GM23338 (cell line): ENCODE data around the gene AGER. TPM values are rescaled to one million over a fixed set of nuclear protein-coding genes. Genes with fewer than 3 reads are reported as not detected.

Experiments used
- ATAC-seq: fragments of 200-7000 bp; cut with Tn5 transposase; 3 replicates; pipeline ENCODE4 v1.9.1; 2020
- DNase-seq: peaks from one replicate; pipeline ENCODE4 v3.0.0-alpha.2; 2015; ENCODE audit warnings: low spot score
- H2AFZ ChIP-seq: fragments of 200-600 bp; sonication (generic); 2 replicates; pipeline ENCODE4 v1.8.0; 2016; ENCODE audit warnings: antibody characterized with exemption, mild to moderate bottlenecking, moderate library complexity
- H3F3A ChIP-seq: fragments of 200-600 bp; sonication (generic); replicated peaks from 2 replicates; pipeline ENCODE4 v1.8.0; 2017; ENCODE audit warnings: antibody characterized with exemption, mixed run types, low read depth
- H3K27ac ChIP-seq: fragments of 200-600 bp; sonication (generic); 2 replicates; pipeline ENCODE4 v1.6.1; 2016; ENCODE audit warnings: low read depth
- H3K27me3 ChIP-seq: fragments of 200-600 bp; sonication (generic); 2 replicates; pipeline ENCODE4 v1.8.0; 2016; ENCODE audit warnings: mild to moderate bottlenecking, mixed run types, moderate library complexity; ENCODE audit not compliant: insufficient read depth
- H3K36me3 ChIP-seq: fragments of 200-600 bp; sonication (generic); 2 replicates; pipeline ENCODE4 v1.8.0; 2016; ENCODE audit warnings: mild to moderate bottlenecking; ENCODE audit not compliant: insufficient read depth
- H3K4me1 ChIP-seq: fragments of 200-600 bp; sonication (generic); 2 replicates; pipeline ENCODE4 v1.8.0; 2016; ENCODE audit warnings: mild to moderate bottlenecking, moderate library complexity; ENCODE audit not compliant: insufficient read depth
- H3K4me2 ChIP-seq: fragments of 200-600 bp; sonication (generic); 2 replicates; pipeline ENCODE4 v1.7.1; 2017; ENCODE audit warnings: mixed run types
- H3K4me3 ChIP-seq: fragments of 200-600 bp; sonication (generic); 2 replicates; pipeline ENCODE4 v1.6.1; 2016; ENCODE audit warnings: mixed run types
- H3K79me2 ChIP-seq: fragments of 200-600 bp; sonication (generic); replicated peaks from 2 replicates; pipeline ENCODE4 v1.8.0; 2017; ENCODE audit warnings: mild to moderate bottlenecking; ENCODE audit not compliant: insufficient read depth
- H3K9me2 ChIP-seq: fragments of 200-600 bp; sonication (generic); 2 replicates; pipeline ENCODE4 v1.8.0; 2017; ENCODE audit not compliant: insufficient read depth
- H4K20me1 ChIP-seq: fragments of 200-600 bp; sonication (generic); replicated peaks from 2 replicates; pipeline ENCODE4 v1.8.0; 2017; ENCODE audit warnings: mild to moderate bottlenecking; ENCODE audit not compliant: insufficient read depth
- H3K27ac Mint-ChIP-seq: 2 replicates; pipeline ENCODE4 v1.8.0; 2020; ENCODE audit warnings: inconsistent platforms, mild to moderate bottlenecking, moderate library complexity, mixed read lengths
- H3K27me3 Mint-ChIP-seq: 3 replicates; pipeline ENCODE4 v1.8.0; 2022; ENCODE audit warnings: low read depth, mild to moderate bottlenecking, moderate library complexity, mixed read lengths, inconsistent platforms; ENCODE audit not compliant: insufficient read depth, poor library complexity
- H3K36me3 Mint-ChIP-seq: 3 replicates; pipeline ENCODE4 v1.8.0; 2021; ENCODE audit warnings: low read depth, mild to moderate bottlenecking, inconsistent platforms, moderate library complexity, mixed read lengths
- H3K4me1 Mint-ChIP-seq: 3 replicates; pipeline ENCODE4 v1.8.0; 2020; ENCODE audit warnings: mild to moderate bottlenecking, inconsistent platforms, mixed read lengths
- H3K4me3 Mint-ChIP-seq: 3 replicates; pipeline ENCODE4 v1.8.0; 2021; ENCODE audit warnings: moderate library complexity, mild to moderate bottlenecking, inconsistent platforms, mixed read lengths
- H3K9me3 Mint-ChIP-seq: 3 replicates; pipeline ENCODE4 v1.8.0; 2020; ENCODE audit warnings: moderate library complexity, mild to moderate bottlenecking, inconsistent platforms, mixed read lengths
- EZH2phosphoT487 ChIP-seq: fragments of 200-600 bp; sonication (generic); IDR thresholded peaks from one replicate; pipeline ENCODE4 v1.8.1; 2018; ENCODE audit warnings: antibody characterized with exemption; ENCODE audit not compliant: unreplicated experiment
- POLR2AphosphoS5 ChIP-seq: IDR thresholded peaks from 2 replicates; pipeline ENCODE4 v1.6.1; 2016; ENCODE audit warnings: antibody characterized with exemption, low read depth
- ZNF114 ChIP-seq: fragments of 250-450 bp; sonication (Bioruptor Pico); IDR thresholded peaks from 2 replicates; pipeline ENCODE4 v1.5.0; 2020; ENCODE audit warnings: mild to moderate bottlenecking, moderate library complexity
- polyA plus RNA-seq: library from polyadenylated mRNA; unstranded; fragments of >200 nt; fragmentation: Nextera tagmentation; extraction: Ambion mirVana; gene quantifications from 2 replicates; pipeline ENCODE4 v1.2.1, GENCODE V29; 2016
- total RNA-seq: library from RNA; depleted of rRNA; stranded (reverse); fragments of >200 nt; shearing (Covaris generic); gene quantifications from 2 replicates; pipeline ENCODE4 v1.2.3, GENCODE V29; 2014
- TF ChIP-seq, protein P1 (sequence below), 2 experiments: fragments of 200-600 bp in 1 of 2; sonication (generic) in 1 of 2; conservative IDR thresholded peaks; 2 replicates each; pipeline versions ENCODE4 v1.5.1 to v1.6.1; 2016 to 2017; ENCODE audit warnings: antibody characterized with exemption in 2 of 2, low read depth in 2 of 2, mild to moderate bottlenecking in 2 of 2, moderate library complexity in 1 of 2

Gene AGER
- total and polyA plus RNA-seq, 2 experiments from 2014 or later: 2.3 to 3.4 TPM

DNA sequence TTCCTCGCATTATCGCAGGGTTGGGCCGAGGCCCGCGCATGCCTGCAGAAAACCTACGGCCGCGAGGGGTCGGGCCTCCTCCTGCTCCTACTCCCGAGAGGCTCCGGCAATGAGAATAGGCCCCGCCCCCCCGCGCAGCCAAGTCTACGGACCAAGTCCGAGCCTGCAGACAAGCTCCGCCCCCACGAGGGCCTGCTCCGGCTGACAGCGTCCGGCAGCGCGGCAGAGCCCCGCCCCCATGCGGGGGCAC lies 11.5 kb upstream of the AGER start:
- Histone ChIP-seq H3K36me3 (no peaks in the 10 kb centered on the region), H2AFZ (no peak overlapping the region), H3K27me3 (no peaks in the 10 kb centered on the region), H3K9me2 (no peaks in the 10 kb centered on the region), H3K4me3 (peak overlapping the region; percentile 99; the same call in 1 of the 2 replicates), H3K4me2 (no peak overlapping the region; the same call in 1 of the 2 replicates), H3K4me1 (peaks cover 52% of the 10 kb centered on the region), H3K27ac (0 out of 2 replicates have a peak overlapping the region, but pooled peaks have one; percentile 100), H4K20me1 (no peaks in the 10 kb centered on the region), H3F3A (peaks cover 21% of the 10 kb centered on the region), H3K79me2 (no peaks in the 10 kb centered on the region)
- Mint-ChIP-seq H3K27ac (no peak overlapping the region; the same call in 1 of the 2 replicates), H3K9me3 (no peaks in the 10 kb centered on the region; the same call in 2 of the 3 replicates), H3K27me3 (peaks cover 13% of the 10 kb centered on the region), H3K4me3 (peak overlapping the region; percentile 95), H3K4me1 (peaks cover 53% of the 10 kb centered on the region), H3K36me3 (no peaks in the 10 kb centered on the region)
- TF ChIP-seq, protein P1, sequence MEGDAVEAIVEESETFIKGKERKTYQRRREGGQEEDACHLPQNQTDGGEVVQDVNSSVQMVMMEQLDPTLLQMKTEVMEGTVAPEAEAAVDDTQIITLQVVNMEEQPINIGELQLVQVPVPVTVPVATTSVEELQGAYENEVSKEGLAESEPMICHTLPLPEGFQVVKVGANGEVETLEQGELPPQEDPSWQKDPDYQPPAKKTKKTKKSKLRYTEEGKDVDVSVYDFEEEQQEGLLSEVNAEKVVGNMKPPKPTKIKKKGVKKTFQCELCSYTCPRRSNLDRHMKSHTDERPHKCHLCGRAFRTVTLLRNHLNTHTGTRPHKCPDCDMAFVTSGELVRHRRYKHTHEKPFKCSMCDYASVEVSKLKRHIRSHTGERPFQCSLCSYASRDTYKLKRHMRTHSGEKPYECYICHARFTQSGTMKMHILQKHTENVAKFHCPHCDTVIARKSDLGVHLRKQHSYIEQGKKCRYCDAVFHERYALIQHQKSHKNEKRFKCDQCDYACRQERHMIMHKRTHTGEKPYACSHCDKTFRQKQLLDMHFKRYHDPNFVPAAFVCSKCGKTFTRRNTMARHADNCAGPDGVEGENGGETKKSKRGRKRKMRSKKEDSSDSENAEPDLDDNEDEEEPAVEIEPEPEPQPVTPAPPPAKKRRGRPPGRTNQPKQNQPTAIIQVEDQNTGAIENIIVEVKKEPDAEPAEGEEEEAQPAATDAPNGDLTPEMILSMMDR (conservative IDR thresholded peaks at IDR 0.05; ENCODE audit: low read depth in 2 of 2): peak in 1 of 2 experiments; percentile 44; a peak in 2 of 4 replicates
- no peak for TF ChIP-seq EZH2phosphoT487
- DNase-seq (peak; percentile 100), ATAC-seq (no peak)

DNA sequence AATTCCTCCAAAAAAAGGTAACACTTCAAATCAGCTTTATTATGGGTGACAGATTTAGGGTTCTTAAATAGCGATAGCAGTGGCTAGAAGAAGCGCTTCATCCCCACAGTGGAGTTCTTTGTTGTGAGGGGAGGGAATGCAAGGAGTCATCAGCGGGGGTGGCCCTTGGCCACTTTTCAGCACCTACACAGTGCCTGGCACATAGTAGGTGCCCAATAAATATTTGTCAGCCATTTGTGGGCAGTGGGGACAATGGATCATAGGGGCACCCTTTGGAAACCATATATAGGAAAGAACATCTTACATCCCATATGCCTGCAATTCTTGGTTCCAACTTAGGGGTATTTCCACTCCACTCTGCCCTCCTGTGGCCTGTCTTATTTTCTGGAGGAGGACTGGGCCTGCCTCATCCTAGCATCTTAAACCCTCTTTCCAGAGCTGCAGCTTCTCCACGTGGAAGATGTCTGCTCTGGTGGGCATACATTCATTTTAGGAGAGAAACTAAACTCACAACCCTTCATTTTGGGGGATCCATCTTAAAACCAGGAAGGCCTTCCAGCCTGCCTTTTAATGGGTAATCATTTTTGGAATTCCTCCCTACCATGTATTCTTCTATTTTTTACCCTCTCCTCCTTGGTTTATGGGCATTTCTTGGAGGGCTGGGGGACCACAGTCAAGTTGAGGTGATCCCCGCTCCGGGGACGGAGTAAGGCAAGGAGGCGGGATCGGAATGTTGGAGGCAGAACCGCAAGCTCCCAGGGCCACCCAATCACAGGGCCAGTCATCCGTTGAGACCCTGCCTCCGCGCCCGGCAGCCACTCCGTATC lies 11.0 kb upstream of the AGER start:
- Mint-ChIP-seq H3K27me3 (peaks cover 19% of the 10 kb centered on the region), H3K27ac (peak overlapping the region; percentile 99), H3K36me3 (no peaks in the 10 kb centered on the region), H3K4me1 (peaks cover 57% of the 10 kb centered on the region), H3K9me3 (no peaks in the 10 kb centered on the region; the same call in 2 of the 3 replicates), H3K4me3 (peak overlapping the region; percentile 95)
- Histone ChIP-seq H3K4me2 (peak overlapping the region; percentile 75), H3K27ac (peak overlapping the region; percentile 97), H3K27me3 (no peaks in the 10 kb centered on the region), H4K20me1 (no peaks in the 10 kb centered on the region), H2AFZ (no peak overlapping the region), H3K4me3 (peak overlapping the region; percentile 49), H3K79me2 (no peaks in the 10 kb centered on the region), H3K9me2 (no peaks in the 10 kb centered on the region), H3K36me3 (no peaks in the 10 kb centered on the region), H3K4me1 (peaks cover 55% of the 10 kb centered on the region), H3F3A (peaks cover 21% of the 10 kb centered on the region)
- DNase-seq (peak; percentile 58), ATAC-seq (peak; percentile 84)
- TF ChIP-seq, protein P1 (conservative IDR thresholded peaks at IDR 0.05; ENCODE audit: low read depth in 2 of 2): peak; percentile 54 to 57
- peak; percentile 88 for TF ChIP-seq POLR2AphosphoS5
- TF ChIP-seq ZNF114: no peak
